Adrenal gland (tissue), 12 donors: Measurements from ENCODE around the gene TRIOBP. TPM values are rescaled to one million over a fixed set of nuclear protein-coding genes. Genes with fewer than 3 reads are reported as not detected.
"Not testable (repeated sequence)": the region's sequence is repeated elsewhere in the genome, so short reads cannot be mapped to it uniquely, and the experiment has no call there.

Experiments used
- DNase-seq, 7 donors: peaks; one replicate each; pipeline ENCODE4 v3.0.0-alpha.2; 2019 to 2020
- H3K27ac ChIP-seq, 5 donors: fragments of 200-600 bp; sonication (generic) in 4 of 5; 1 replicate in 3 of 5; 2 replicates in 2 of 5; pipeline versions ENCODE4 v1.5.1 to v1.8.0; 2016 to 2020; ENCODE audit warnings: mild to moderate bottlenecking in 1 of 5
- H3K27me3 ChIP-seq: fragments of 200-600 bp; 2 replicates; pipeline ENCODE4 v1.8.0; 2021
- H3K36me3 ChIP-seq, 2 donors: fragments of 200-600 bp; replicated peaks in 1 of 2; 1 replicate in 1 of 2; 2 replicates in 1 of 2; pipeline versions ENCODE4 v1.5.1 to v1.8.0; 2018 to 2022
- H3K4me1 ChIP-seq, 2 donors: fragments of 200-600 bp; replicated peaks in 1 of 2; 1 replicate in 1 of 2; 2 replicates in 1 of 2; pipeline versions ENCODE4 v1.5.1 to v1.8.0; 2018 to 2021
- H3K4me3 ChIP-seq, 4 donors: fragments of 200-600 bp; sonication (generic) in 3 of 4; one replicate each; pipeline ENCODE4 v1.5.1; 2016 to 2018
- H3K9me3 ChIP-seq, 3 donors: fragments of 200-600 bp; sonication (generic) in 1 of 3; replicated peaks in 1 of 3; 1 replicate in 2 of 3; 2 replicates in 1 of 3; pipeline versions ENCODE4 v1.5.1 to v1.8.0; 2016 to 2021
- POLR2A ChIP-seq, 2 donors: fragments of 450-650 bp; IDR thresholded peaks; one replicate each; pipeline ENCODE4 v1.6.1; 2017; ENCODE audit warnings: antibody characterized with exemption in 2 of 2, mild to moderate bottlenecking in 2 of 2, moderate library complexity in 1 of 2
- WGBS, 4 donors: extraction: QIAGEN DNeasy Blood & Tissue Kit in 2 of 4; methylation state at CpG; one replicate each; pipeline versions ENCODE4 v1.1.5 to v1.1.7; 2013 to 2017; 5-methylcytosine and 5-hydroxymethylcytosine counted together
- intact Hi-C, 2 donors: fragments of 100-400 bp; cut with DNase I; formaldehyde crosslinking; loops; one replicate each; pipeline versions ENCODE4 v1.14.1 to v1.15.0; 2022 to 2023
- polyA plus RNA-seq, 3 donors: library from polyadenylated mRNA; stranded (reverse); fragments of 200-250 nt in 2 of 3; fragments of 350-450 nt in 1 of 3; fragmentation: Illumina TruSeq in 1 of 3; extraction: RNeasy Lipid Tissue Mini Kit (QIAGEN cat#74804) in 1 of 3; gene quantifications; one replicate each; pipeline ENCODE4 v1.2.3, GENCODE V29; 2013 to 2014
- total RNA-seq, 9 donors: library from RNA; depleted of rRNA in 4 of 9; stranded (reverse); fragments of >200 nt in 4 of 9; fragments of 120-200 nt in 1 of 9; fragmentation: NEBNext Ultra II Directional in 1 of 9; extraction: Animal tissue kit (Norgen Biotek cat#: 25700) in 1 of 9; gene quantifications; one replicate each; pipeline versions ENCODE4 v1.1.0 to v1.2.4, GENCODE V29; 2013 to 2023
- TF ChIP-seq, protein P1 (sequence below), 6 experiments: fragments of 450-650 bp in 4 of 6; fragments of 200-600 bp in 2 of 6; sonication (generic) in 1 of 6; IDR thresholded peaks; 1 replicate in 5 of 6; 2 replicates in 1 of 6; pipeline versions ENCODE4 v1.5.1 to v1.8.0; 2016 to 2021; ENCODE audit warnings: antibody characterized with exemption in 6 of 6, mild to moderate bottlenecking in 2 of 6, moderate library complexity in 1 of 6
- donor health status: healthy with polysubstance abuse.
- donor health status: Bipolar disorder and iron deficiency.
- donor health status: DM: yes; HTN: yes; CAD: no.
- donor health status: DM: no; HTN: no; CAD: no.
- donor health status: DM: no; HTN: no; CAD: no.
- donor health status: DM: yes; HTN: yes; CAD: no.

The TRIOBP gene
- total and polyA plus RNA-seq, 12 donors, result 24.6 to 146 (median 90.3) TPM

DNA sequence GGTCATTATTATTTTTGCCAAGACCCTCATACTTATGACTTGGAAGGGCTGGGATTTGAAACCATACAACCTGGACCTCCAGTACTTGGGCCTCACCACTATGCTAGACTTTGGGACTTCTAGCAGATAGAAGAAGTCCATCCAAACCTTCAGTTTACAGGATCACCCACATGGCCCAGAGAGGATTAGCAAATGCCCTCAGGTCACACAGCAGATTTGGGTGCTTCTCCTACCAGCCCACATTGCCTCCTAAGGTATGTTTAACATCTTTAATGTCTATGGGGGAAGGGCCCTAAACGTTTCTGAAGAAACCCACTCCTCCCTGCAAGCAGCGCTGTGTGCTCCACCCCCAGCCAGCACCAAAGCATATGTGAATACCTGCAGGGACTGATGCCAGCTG is 93.4 kb downstream of the TRIOBP start:
- WGBS, 4 donors, result 58 to 65% (median 59%) methylated on average over 2 of the region's 2 CpGs; no CpG with 5 or more reads in 1 of the 4 donors
- H3K27ac ChIP-seq, result no peak overlapping the region
- DNase-seq, result no peak
- intact Hi-C loops, result loop anchor here (5.0 to 10.0 kb wide), 2 partner anchors 145 to 168 kb away; no protein-coding TSS in a partner anchor
- no peaks in the 10 kb centered on the region for H3K9me3 ChIP-seq
- no peak for TF ChIP-seq POLR2A (IDR thresholded peaks at IDR 0.05)
- TF ChIP-seq, protein P1, sequence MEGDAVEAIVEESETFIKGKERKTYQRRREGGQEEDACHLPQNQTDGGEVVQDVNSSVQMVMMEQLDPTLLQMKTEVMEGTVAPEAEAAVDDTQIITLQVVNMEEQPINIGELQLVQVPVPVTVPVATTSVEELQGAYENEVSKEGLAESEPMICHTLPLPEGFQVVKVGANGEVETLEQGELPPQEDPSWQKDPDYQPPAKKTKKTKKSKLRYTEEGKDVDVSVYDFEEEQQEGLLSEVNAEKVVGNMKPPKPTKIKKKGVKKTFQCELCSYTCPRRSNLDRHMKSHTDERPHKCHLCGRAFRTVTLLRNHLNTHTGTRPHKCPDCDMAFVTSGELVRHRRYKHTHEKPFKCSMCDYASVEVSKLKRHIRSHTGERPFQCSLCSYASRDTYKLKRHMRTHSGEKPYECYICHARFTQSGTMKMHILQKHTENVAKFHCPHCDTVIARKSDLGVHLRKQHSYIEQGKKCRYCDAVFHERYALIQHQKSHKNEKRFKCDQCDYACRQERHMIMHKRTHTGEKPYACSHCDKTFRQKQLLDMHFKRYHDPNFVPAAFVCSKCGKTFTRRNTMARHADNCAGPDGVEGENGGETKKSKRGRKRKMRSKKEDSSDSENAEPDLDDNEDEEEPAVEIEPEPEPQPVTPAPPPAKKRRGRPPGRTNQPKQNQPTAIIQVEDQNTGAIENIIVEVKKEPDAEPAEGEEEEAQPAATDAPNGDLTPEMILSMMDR (IDR thresholded peaks at IDR 0.05), result no peak
- H3K4me3 ChIP-seq, result no peak overlapping the region
- no peaks in the 10 kb centered on the region for H3K27me3 ChIP-seq
- no peaks in the 10 kb centered on the region for H3K36me3 ChIP-seq
- H3K4me1 ChIP-seq, result no peaks in the 10 kb centered on the region

DNA sequence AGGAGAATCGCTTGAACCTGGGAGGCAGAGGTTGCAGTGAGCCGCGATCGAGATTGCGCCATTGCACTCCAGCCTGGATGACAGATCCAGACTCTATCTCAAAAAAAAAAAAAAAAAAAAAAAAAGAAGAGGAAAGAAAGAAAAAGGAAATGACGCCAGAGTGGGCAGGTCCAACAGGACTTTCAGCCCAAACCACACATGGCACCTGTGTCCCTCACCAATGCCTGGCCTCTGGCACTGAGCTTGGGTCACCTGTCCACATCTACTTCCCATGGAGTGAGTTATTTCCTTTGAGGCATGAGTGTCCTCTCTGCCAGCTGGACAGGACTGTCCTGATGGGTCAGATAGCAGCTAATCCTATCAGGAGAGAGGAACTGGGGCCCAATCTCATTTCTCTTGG is 95.6 kb downstream of the TRIOBP start:
- no peak overlapping the region for H3K27ac ChIP-seq
- no peaks in the 10 kb centered on the region for H3K36me3 ChIP-seq
- H3K4me3 ChIP-seq, result no peak overlapping the region
- no peaks in the 10 kb centered on the region for H3K27me3 ChIP-seq
- no peaks in the 10 kb centered on the region for H3K4me1 ChIP-seq
- H3K9me3 ChIP-seq, result no peaks in the 10 kb centered on the region
- WGBS, 4 donors, result 66 to 90% (median 75%) methylated on average over 2 to 6 of the region's 6 CpGs
- intact Hi-C loops, result loop anchor here (5.0 to 10.0 kb wide), 2 partner anchors 148 to 170 kb away; no protein-coding TSS in a partner anchor
- TF ChIP-seq, protein P1 (IDR thresholded peaks at IDR 0.05), result no peak
- no peak for TF ChIP-seq POLR2A (IDR thresholded peaks at IDR 0.05)
- DNase-seq, result no peak

DNA sequence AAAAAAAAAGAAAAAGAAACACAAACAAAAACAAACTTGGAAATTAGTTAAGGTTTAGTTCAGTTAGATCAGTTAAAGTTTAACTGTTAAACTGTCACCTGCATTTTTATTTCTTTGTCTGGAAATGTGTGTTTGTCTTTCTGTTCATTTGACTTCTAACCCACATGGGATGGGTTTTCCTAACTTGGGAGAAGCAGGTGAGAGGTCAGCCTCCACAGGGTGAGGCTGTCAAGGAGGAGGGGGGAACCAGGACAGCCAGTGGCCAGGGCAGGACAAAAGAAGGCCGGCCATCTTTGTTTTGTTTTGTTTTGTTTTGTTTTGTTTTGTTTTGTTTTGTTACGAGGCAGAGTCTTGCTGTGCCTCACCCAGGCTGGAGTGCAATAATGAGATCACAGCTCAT is 97.5 kb downstream of the TRIOBP start:
- Histone ChIP-seq H3K9me3 (no peaks in the 10 kb centered on the region), H3K36me3 (no peaks in the 10 kb centered on the region), H3K4me3 (no peak overlapping the region), H3K4me1 (no peaks in the 10 kb centered on the region), H3K27ac (no peak overlapping the region), H3K27me3 (no peaks in the 10 kb centered on the region)
- no peak for TF ChIP-seq POLR2A (IDR thresholded peaks at IDR 0.05)
- TF ChIP-seq, protein P1 (IDR thresholded peaks at IDR 0.05), result no peak
- WGBS, 4 donors, result 59 to 80% (median 66%) methylated on average over 2 of the region's 2 CpGs
- no peak for DNase-seq
- intact Hi-C loops, result loop anchor here (5.0 to 10.0 kb wide), 2 partner anchors 150 to 172 kb away; no protein-coding TSS in a partner anchor

DNA sequence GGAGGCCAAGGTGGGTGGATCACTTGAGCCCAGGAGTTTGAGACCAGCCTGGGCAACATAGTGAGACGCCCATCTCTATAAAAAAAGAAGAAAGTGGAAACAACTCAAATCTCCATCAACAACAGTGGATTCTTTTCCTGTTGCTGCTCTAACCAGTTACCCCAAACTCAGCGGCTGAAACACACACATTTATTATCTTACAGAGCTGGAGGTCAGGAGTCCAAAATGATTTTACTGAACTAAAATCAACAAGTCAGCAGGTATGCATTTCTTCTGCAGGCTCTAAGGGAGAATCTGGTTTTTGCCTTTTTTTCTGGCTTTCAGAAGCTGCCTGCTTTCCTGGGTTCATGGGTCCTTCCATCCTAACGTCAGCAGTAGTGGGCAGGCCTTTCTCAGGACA is 99.2 kb downstream of the TRIOBP start:
- intact Hi-C loops, result loop anchor here in 1 of 2 donors (10.0 kb wide), 1 partner anchor 151 kb away; no protein-coding TSS in a partner anchor
- TF ChIP-seq POLR2A (IDR thresholded peaks at IDR 0.05), result no peak
- TF ChIP-seq, protein P1 (IDR thresholded peaks at IDR 0.05), result no peak
- no peak for DNase-seq
- H3K9me3 ChIP-seq, result no peaks in the 10 kb centered on the region
- no peak overlapping the region for H3K4me3 ChIP-seq
- no peaks in the 10 kb centered on the region for H3K4me1 ChIP-seq
- WGBS, 4 donors, result 72 to 86% (median 78%) methylated on average over 3 of the region's 3 CpGs
- H3K36me3 ChIP-seq, result no peaks in the 10 kb centered on the region
- H3K27me3 ChIP-seq, result no peaks in the 10 kb centered on the region
- no peak overlapping the region for H3K27ac ChIP-seq

DNA sequence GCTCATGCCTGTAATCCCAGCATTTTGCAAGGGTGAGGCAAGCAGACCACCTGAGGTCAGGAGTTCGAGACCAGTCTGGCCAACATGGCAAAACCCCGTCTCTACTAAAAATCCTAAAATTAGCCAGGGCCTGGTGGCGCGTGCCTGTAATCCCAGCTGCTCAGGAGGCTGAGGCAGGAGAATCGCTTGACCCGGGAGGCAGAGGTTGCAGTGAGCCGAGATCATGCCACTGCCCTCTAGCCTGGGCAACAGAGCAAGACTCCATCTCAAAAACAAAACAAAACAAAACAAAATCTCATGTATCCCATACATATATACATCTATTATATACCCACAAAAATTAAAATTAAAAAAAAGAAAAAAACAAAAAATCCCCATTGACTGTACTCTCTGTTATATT is 100.4 kb downstream of the TRIOBP start:
- intact Hi-C loops, result loop anchor here in 1 of 2 donors (10.0 kb wide), 1 partner anchor 152 kb away; no protein-coding TSS in a partner anchor
- not testable (repeated sequence) for H3K36me3 ChIP-seq, H3K27me3 ChIP-seq, H3K4me3 ChIP-seq, H3K9me3 ChIP-seq, H3K27ac ChIP-seq, H3K4me1 ChIP-seq, DNase-seq
- WGBS, 4 donors, result 90 to 100% (median 93%) methylated on average over 5 to 7 of the region's 7 CpGs
